Stimulated activated CD8-positive, alpha-beta memory T cell treated with anti-CD3 and anti-CD28 coated beads, Interleukin-7, amount 100 ng/mL, for 48 hours (primary cell): ENCODE data around the gene C20orf144.

Experiments
- DNase-seq, 2 donors: peaks; one replicate each; pipeline ENCODE4 v3.0.0-alpha.2; 2020; ENCODE audit warnings: low read depth in 1 of 2; ENCODE audit errors: extremely low read depth in 1 of 2

Gene C20orf144

DNA sequence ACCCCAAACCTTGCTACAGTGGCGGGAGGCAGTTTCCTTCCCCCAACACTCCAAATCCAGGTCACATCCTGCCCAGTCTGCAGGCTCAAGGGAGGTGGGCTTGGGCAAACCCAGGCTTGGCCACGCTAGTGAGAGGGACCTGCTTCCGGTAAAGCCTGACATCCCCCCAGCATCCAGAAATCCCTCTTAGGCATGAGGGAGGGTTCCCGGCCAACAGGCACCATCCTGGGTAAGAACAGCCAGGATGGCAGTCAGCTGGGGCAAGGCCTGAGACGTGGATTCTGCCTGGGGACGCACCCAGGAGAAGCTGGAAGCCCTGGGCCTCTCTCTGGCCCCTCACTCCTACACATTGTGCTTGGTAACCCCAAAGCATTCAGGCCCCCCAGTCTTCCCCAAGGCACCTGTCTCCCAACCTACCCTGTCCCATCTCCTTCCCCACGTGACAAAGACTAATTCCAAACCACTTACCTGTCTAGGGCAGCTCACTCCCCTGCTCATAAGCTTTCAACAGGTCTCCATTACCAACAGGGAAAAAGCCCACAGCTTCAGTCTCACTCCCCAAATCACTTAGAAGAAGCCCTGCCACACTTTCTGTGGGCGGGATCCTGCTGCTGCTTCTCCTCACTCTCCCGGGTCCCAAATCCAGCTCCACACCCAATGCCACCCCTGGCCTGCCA is 2.1 kb downstream of the C20orf144 start:
- no peak for DNase-seq

DNA sequence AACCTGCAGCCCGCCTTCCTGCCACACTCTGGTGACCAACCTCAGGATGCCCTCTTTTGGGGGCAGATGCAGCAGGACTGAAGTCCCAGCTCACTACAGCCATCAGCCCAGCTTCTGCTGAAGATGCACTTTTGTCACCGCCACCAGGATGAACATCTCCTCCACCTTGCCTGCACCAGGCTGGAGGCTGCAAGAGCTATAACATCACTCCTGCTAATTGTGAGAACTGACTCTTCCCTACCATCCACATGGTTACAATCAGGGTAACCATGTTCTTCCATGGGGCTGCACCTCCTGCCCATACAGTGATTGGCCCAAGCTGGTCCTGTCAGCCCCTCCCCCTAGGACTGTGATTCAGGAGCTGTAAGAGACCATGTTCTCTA is 2.6 kb downstream of the C20orf144 start:
- no peak for DNase-seq

DNA sequence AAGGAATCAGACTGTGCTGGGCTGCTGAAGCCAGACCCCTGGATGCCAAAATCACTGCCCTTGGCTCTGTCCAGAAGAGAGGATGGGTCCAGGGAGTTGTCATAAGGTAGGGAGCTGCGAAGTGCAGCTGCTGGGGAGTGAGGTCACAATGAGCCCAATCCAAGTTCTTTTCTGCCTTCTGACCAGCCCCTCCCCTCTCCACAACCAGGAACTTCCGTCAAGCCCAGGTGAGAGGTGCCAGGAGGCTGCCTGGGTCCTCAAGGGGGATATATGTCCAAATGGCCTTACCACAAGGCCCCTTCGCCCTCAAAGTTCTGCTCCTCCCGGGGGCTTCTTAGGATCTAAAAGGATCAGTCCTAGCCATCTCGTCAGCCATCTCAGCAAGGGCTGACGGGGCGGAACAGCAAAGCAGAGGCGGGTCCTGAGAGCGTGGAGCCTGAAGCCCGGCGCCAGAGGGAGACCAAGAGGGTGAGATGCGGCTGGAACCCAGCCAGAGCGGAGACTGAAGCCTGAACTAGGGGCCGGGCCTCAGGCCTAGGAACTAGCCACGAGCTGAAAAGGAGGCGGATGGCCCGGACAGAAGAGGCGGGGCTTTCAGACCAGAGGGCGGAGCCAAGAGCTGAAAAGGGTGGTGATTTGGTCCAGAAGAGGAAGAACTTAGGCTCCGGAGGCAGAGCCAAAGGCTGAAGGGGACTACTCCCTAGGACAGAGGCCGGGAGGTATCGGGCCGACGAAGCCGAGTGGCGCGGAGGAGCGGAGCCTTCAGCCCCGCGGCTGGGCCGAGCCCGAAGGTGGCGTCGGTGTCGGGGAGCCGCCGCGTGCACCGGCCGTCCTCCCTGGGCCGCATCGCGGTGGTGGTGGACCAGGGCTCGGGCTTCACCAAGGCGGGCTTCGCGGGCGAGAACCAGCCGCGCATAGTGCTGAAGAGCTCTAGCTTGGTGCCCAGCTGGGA is 4.4 kb downstream of the C20orf144 start, which contains the start of gene ACTL10:
ACTL10 (plus strand) TSS at position 651 of the 952 bp plus-strand sequence. CDS start 555 bp downstream, outside the sequence.
- DNase-seq: peak; percentile 81 to 86

DNA sequence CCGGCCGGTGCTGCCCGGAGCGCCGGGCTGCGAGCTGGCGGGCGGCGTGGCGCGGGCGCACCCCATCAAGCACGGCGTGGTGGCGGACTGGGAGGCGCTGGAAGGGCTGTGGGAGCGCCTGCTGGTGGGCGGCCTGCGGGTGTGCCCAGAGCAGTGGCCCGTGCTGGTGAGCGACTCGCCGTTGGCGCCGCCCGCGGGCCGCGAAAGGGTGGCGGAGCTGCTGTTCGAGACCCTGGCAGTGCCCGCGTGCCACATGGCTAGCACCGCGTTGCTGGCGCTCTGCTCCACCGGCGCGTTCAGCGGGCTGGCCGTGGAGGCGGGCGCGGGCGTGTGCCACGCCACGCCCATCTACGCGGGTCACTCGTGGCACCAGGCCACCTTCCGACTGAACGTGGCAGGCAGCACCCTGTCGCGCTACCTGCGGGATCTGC is 5.1 kb downstream of the C20orf144 start:
- DNase-seq: peak in 1 of 2 donors; percentile 33

DNA sequence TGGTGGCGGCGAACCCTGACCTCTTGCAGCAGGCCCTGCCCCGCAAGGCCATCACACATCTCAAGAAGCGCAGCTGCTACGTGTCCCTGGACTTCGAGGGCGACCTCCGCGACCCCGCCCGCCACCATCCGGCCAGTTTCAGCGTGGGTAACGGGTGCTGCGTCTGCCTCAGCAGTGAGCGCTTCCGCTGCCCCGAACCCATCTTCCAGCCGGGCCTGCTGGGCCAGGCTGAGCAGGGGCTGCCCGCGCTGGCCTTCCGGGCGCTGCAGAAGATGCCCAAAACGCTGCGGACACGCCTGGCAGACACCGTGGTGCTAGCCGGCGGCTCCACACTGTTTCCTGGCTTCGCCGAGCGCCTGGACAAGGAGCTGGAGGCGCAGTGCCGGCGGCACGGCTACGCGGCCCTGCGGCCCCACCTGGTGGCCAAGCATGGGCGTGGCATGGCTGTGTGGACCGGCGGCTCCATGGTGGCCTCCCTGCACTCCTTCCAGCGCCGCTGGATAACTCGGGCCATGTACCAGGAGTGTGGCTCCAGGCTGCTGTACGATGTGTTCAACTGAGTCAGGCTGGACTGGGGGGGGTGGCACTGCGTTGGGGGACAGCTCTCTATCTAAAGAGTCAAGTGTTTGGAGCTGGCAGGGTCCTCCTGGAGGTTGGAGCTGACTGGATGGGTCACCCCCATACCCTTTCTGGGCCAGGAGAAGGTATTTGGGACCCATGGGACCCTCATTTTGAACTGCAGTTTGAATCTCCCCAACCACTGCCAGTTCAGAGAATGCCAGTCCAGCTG is 5.7 kb downstream of the C20orf144 start:
- peak in 1 of 2 donors; percentile 61 for DNase-seq

DNA sequence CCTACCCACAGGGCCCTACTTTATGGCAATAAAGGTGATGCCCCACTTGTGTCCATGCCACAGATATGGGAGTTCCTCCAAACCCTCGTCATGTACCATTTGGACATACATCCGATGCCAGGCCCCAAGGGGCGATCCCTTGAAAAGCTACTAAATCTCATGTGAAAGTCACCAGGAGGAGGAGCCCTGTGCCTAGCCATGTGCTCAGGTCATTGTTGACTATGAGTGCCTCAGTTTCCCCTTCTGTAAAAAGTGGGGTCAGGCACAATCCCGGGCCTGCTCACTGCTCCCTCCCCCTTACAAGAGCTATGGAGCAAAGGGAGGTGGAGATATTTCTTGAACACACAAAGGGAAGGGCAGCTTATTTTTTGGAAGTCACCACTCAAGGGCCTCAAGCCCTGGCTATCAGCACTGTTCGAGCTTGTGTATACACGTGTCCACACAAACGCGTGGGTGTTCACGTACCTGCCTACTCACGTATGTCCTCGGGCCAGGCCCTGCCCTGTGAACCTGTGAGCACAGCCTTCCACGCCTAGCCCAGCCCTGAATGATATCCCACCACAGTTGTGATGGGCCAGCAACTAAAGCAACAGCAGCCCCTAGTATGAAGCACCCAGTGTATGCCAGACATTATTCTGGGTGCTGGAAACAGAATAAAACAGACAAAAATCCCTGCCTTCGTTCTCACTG is 6.5 kb downstream of the C20orf144 start:
- no peak for DNase-seq

DNA sequence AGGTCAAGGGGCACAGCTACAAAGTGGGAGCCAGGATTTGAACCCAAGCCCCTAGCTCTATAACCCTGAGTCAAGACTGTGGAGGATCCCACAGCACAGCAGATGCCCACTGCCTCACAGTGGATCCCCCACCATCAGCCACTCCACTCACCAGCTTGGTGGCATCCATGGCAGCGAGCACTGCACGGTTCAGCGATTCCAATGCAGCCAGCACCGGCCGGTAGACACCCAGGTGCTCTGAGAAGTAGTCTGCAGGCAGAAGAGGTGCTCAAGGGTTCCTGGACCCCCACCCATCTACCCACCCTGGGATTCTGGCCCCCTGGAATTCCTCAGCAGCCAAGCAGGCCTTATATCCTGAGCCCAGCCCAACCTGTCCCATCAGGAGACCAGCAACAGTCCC is 7.1 kb downstream of the C20orf144 start:
- DNase-seq: no peak

DNA sequence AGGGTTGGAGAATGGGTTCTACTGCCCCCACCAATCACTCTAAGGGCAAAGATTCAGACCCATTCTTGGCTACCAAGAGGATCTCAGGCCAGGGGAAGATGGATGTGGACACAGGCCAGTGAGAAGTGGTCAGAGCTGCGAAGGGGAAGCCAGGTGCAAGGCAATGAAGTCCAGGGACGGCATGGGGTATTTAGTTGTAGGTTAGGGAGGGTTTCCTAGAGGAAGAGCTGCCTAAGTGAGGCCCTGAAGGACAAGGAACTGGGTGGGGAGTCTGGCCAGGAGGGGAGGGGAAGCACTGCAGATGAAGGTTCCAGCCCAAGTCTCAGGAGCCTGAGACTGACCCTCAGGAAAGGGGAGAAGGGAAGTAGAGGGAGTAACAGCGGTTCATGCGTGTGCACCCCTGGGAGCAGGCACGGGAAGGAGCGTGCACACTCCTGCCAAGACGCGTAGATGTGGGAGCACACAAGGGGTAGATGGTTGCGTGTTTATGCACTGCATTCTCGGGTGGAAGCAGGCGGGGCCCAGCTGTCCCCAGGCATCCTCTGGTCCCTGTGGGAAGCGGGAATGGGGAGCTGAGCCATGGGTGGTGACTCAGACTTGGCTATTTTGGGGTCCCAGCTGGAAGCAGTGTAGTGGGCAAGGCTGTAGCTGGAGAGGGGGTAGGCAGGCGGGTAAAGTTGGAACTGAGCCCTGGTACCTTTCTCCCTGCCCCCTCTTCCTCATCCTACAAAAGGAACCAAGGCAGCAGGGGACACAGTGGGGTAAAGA is 7.9 kb downstream of the C20orf144 start:
- no peak for DNase-seq

DNA sequence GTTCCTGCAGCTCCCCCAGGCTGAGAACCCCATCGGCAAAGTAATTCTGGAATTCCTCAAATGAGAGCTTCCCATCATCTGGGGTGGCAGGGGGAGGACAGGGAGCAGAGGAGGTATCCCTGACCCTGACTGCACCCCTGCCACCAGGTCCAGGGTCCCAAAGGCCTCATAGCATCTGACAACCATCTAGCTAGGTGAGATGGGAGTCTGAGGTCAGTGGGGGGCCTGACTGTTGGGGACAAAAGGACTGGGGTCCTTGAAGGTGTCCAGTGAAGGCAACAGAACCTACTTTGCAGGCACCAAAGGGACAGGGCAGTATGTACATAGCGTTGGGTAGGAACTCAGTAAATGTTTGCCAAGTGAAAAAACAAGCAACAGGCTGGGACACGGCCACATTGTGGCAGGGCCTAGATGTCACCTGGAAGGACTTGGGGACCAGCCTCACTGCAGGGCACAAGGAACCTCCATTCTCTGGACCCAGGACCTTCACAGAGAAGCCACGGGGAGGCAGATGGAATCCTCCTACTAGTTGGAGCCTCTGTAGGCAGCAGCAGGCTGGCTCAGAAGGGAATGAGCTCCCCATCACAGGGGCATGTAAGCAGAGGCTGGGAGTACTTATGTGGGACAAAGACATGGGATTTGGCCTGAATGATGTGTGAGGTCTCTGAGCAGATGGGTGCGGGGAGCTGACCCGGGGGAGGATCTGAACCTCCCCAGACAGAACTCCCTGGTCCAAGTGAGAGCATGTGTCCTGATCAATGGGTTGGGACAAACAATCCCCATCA is 8.8 kb downstream of the C20orf144 start:
- DNase-seq: no peak

DNA sequence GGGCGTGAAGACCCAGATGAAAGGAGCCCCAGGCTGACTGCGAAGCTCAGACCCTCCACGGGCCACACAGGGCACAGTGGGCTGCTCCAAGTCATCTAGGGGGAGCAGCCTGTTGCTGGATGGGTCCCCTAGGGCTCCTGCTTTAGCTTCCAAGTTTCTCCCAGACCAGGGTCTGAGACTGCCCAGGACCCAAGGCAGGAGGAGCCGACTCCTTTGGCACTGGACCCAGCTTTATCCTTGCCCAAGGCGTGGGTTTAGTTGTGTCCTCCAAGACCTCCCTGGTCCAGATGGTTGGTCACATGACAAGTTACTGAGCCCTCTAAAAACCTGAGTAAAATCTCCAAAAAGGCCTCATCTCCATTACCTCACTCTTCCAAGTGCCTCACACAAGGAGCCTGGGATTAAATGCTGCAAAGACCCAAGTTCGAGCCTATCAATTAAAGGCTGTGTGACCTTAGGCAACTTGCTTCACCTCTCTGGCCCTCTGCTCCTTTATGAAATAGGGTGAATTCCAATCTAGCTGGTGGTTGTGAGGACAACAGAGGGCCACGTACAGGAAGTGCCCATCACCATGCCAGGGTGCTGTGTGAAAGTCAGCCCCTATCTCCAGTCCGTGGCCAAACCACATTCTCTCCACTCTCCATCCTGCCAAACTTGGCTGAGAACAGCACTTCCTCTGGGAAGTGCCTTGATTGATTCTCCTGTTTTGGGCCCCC is 9.6 kb downstream of the C20orf144 start:
- DNase-seq: no peak

DNA sequence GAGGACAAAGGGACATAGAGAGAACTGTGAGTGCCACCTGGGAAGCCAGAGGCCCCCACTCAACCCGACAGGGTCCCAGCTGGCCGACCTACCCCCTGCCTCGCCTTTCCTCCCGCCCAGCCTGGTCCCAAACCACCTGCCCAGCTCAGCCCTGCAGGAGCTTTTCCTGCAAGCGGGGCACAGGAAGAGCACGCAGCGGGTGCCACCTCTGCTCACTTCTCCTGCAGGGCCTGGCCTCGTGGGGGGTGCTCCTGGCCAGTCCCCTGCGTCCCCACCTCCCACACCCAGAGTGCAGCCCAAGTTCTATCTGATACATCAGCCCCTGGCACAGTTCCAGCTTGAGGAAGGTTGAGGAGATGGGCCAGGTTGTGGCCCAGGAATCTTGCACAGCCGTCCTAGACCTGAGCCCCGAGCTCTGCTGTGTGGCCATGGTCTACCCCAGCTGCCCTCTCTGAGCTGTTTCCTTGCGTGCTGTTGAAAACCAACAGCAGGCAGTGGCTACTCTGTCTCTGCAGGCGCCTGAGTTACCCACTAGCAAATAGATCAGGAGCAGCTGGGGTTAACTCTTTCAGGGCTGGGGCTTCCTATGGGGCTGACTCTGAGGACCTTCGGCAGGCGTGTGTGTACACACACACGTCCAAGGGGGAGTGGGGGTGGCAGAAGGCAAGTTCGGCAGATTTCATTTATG is 10.4 kb downstream of the C20orf144 start:
- DNase-seq: no peak

DNA sequence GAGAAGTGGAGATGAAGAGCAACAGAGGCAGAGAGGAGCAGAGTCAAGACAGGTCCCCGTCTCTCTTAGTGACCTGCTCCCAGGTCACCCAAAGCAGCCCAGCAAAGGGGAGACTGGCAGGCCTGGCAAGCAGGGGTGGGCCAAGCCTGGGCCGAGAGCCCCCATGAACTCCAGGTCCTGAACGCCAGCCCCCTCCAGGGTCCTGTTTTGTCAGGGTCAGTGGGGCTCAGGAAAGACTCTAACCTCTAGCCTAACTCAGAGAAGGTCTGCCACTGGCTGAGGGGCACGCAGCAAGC is 10.9 kb downstream of the C20orf144 start:
- no peak for DNase-seq

DNA sequence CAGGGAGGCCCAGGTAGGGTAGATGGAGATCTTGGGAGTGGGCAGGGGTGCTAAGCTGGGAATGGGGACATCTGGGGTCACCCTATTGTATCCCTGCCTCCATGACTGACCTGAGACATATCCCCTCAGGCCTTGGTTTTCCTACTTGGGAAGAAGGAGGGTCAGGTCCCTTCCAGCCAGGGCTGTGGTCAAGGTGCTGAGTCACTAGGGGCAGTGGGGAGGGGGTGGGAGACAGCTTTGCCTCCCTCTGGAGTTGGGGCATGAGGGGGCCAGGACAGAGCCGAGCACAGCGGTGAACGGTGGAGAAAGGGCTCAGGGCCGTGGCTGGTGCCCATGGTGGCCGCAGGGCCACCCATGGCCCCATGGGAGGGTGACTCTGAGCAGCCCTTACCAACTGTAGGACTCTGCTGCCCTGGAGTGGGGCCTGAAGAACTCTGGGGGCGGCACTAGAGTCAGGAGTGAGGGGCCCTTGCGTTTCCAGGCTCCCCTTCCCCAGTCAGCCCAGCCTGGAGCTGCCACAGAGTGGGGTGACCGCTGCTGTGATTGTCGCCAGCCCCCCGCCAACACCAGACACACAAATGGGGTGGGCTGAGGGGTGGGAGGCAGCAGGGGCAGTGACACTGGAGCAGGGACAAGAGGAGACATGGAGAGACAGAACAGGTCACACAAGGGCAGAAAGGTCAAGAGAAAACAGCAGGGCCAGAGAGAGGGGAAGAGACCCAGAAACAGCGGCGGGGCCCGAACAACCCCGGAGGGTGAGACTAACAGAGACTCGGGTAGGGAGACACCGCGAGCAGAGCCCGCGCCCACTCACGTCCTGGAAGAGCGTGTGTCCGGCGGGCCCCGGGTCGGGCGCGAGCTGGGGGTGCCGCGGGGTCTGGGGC is 11.5 kb downstream of the C20orf144 start:
- DNase-seq: no peak

DNA sequence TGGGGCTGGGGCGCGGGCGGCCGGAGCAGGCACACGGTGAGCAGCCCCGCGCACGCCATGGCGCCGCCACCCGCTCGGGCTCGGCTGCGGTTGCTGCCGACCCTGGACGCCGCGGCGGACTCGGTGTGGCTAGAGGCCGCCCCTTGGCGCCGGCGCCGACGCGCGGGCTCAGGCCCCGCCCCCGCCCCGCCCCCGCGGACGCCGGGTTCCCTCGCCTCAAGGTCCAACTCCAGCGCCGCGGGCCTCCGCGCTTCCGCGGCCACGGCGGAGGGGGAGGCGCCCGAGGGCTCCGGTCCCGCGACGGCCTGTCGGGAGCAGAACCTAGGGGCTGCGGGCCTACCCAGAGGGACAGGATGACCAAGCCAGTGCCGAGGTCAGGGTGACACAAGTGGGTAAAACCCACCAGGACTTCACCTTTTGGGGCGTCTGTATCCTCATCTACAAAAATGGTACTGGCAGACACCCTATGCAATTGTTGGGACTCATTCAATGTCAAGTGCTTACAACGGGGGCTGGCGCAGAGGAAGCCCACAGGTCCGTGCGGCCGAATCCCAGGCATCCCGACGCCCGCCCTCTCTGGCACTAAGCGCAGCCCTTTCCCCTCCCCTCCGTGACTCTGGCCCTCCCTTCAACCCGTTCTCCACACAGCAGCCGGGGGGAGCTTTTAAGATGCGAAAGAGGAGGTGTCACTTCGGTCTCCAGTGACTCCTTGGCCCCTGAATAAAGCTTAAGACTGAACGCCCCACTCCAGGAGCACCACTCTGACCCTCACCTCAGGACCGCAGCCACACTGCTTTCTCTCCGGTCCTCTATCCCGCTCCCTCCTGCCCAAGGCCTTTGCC is 12.4 kb downstream of the C20orf144 start, which contains the start of gene NECAB3:
NECAB3 (minus strand) TSS at position 135 of the 842 bp plus-strand sequence; CDS start at position 59, 76 bp downstream.
- peak in 1 of 2 donors; percentile 53 for DNase-seq

DNA sequence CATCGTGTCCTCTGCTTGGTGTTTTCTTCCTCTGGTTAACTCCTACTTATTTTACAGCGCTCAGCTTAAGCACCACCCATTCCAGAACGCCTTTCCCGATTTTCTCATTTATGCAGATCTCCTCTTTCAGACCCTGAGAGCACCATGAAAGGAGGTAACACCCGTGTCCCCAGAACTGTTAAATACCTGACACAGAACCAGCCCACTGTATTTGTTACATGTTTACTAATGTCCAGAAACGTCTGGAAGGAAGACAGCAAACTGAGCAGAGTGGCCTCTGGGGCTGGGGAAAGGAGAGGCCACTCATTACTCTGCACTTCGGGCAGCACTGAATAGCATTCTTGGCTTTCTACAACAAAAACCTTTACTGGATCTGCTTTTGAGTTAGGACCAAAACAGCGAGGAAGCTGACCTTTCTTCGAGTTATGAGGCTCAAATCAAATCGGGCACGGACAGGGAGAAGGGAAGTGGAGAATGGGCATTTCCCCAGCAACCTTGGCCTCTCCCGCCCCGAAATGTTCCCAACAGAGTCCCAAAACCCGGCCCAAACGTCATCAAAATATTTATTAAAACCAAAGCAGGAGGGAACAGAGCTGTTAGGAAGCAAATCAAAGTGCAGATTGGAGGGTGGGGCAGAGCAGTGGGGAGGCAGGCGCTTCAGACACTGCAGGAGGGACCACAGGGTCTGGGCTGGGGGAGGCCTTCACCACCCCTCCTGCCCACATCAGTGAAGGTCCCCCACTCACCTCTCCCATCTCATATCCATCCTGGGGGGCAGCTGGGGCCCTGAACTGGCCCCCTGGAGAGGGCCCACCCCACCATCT is 13.2 kb downstream of the C20orf144 start:
- no peak for DNase-seq
